GM19238 (cell line): ENCODE results near the gene POLA1.
"Not testable (repeated sequence)": the region's sequence is repeated elsewhere in the genome, so short reads cannot be mapped to it uniquely, and the experiment has no call there.

Source experiments
- DNase-seq: peaks from one replicate; pipeline ENCODE4 v3.0.0; 2011; ENCODE audit warnings: low spot score; ENCODE audit not compliant: insufficient read length

POLA1 gene

GRCh38 chrX:24799565-24799964 lies 105.8 kb downstream of the POLA1 start:
- DNase-seq, result no peak

GRCh38 chrX:24805201-24805600 lies 111.5 kb downstream of the POLA1 start:
- DNase-seq, result no peak

GRCh38 chrX:24819807-24820206 lies 126.1 kb downstream of the POLA1 start:
- DNase-seq, result not testable (repeated sequence)

- no peak for DNase-seq
Observed at GRCh38 chrX:24828147-24828546, 134.4 kb downstream of the POLA1 start.

GRCh38 chrX:24828600-24828999 lies 134.9 kb downstream of the POLA1 start:
- no peak for DNase-seq

- no peak for DNase-seq
Observed at GRCh38 chrX:24833695-24834094, 140.0 kb downstream of the POLA1 start.

GRCh38 chrX:24837966-24838365 lies 144.2 kb downstream of the POLA1 start:
- no peak for DNase-seq

GRCh38 chrX:24838629-24839028 lies 144.9 kb downstream of the POLA1 start:
- DNase-seq, result no peak

- DNase-seq, result no peak
Observed at GRCh38 chrX:24839331-24839730, 145.6 kb downstream of the POLA1 start.

- DNase-seq, result no peak
Observed at GRCh38 chrX:24842486-24842885, 148.8 kb downstream of the POLA1 start.

GRCh38 chrX:24846550-24847150 lies 152.9 kb downstream of the POLA1 start:
- DNase-seq, result no peak

GRCh38 chrX:24851289-24851688 lies 157.6 kb downstream of the POLA1 start:
- DNase-seq, result no peak

- DNase-seq, result no peak
Observed at GRCh38 chrX:24851780-24852179, 158.1 kb downstream of the POLA1 start.

- no peak for DNase-seq
Observed at GRCh38 chrX:24858004-24858746, 164.5 kb downstream of the POLA1 start.

- DNase-seq, result no peak
Observed at GRCh38 chrX:24859211-24859841, 165.6 kb downstream of the POLA1 start.

- DNase-seq, result no peak
Observed at GRCh38 chrX:24860140-24860539, 166.4 kb downstream of the POLA1 start.

- no peak for DNase-seq
Observed at GRCh38 chrX:24862343-24862742, 168.6 kb downstream of the POLA1 start.

GRCh38 chrX:24863779-24864178 lies 170.1 kb downstream of the POLA1 start:
- not testable (repeated sequence) for DNase-seq

GRCh38 chrX:24870143-24870542 lies 176.4 kb downstream of the POLA1 start:
- no peak for DNase-seq

- no peak for DNase-seq
Observed at GRCh38 chrX:24874604-24875247, 181.0 kb downstream of the POLA1 start.

GRCh38 chrX:24876530-24877287 lies 183.0 kb downstream of the POLA1 start:
- DNase-seq, result no peak
